Measurements from ENCODE around the gene ANO9.

ANO9 gene

DNA sequence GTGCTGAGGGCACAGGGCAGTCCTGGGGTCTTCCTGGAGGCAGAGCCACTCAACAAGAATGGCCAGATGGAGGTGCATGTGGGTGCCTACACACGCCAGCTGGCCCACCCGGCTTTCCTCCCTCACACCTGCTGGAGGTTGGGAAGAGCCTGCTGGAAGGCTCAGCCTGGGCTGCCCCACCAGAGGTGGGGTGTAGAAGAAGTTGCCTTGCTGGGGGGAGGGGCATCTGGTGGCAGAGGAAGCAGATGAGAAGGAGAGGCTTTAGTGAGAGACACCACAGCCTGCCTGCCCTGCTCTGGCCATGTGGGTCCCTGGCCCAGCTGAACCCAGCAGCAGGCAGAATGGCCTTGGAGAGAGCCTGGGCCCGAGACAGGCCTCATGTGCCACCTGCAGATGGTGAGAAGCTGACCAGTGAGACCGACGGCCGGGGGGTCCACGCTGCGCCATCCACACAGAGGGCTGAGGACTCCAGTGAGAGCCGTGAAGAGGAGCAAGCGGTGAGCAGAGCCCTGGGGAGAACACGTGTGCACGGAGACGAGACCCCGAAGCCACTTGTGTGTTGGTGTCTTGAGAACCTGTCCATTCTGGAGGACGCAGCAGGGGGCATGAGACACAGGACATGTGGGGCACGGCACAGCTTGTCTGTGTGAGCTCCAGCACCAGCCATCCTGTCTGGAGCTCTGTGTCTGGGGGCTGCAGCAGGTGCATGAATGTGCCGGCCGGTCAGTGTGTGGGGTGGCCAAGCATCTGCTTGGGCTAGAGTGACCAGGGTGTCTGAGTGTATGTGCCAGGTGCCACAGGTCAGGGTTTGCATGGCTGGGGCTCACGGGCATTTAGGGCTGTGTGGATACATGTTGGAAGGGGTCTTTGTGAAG lies 69.9 kb downstream of the ANO9 start:
- DNase-seq (ENCODE audit: low spot score) = no peak
- H3K4me1 Mint-ChIP-seq (ENCODE audit: low read depth) = no peaks in the 10 kb centered on the region
- peaks cover 5% of the 10 kb centered on the region for H3K9me3 Mint-ChIP-seq
- H3K27me3 Mint-ChIP-seq (ENCODE audit: low read depth) = peaks cover 39% of the 10 kb centered on the region
- H3K4me3 Mint-ChIP-seq = no peak overlapping the region
- no peaks in the 10 kb centered on the region for H3K36me3 Mint-ChIP-seq (ENCODE audit: low read depth)
- peak overlapping the region; percentile 26 for H3K27ac Mint-ChIP-seq

DNA sequence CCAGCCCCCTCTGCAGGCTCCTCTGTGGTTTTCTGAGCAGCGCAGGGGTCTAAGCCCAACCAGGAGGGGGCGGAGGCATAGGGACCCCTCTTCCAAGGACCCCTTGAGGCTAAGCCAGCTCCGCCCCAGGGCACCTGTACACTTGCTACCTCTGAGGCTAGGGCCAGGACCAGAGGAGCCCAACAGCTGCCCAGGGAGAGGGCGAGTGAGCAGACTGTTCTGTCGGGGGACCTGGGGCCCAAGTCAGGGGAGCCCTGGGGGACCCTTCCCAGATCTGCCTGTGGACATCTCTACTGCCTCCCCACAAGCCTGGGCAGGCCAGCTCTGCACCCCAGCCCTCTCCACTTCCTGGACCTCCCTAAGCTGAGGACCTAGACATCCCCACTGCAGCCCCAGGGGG lies 70.8 kb downstream of the ANO9 start:
- DNase-seq (ENCODE audit: low spot score) = no peak
- Mint-ChIP-seq H3K27me3 (ENCODE audit: low read depth) (peaks cover 46% of the 10 kb centered on the region), H3K36me3 (ENCODE audit: low read depth) (no peaks in the 10 kb centered on the region), H3K9me3 (peaks cover 5% of the 10 kb centered on the region), H3K4me3 (no peak overlapping the region), H3K4me1 (ENCODE audit: low read depth) (no peaks in the 10 kb centered on the region), H3K27ac (no peak overlapping the region)

DNA sequence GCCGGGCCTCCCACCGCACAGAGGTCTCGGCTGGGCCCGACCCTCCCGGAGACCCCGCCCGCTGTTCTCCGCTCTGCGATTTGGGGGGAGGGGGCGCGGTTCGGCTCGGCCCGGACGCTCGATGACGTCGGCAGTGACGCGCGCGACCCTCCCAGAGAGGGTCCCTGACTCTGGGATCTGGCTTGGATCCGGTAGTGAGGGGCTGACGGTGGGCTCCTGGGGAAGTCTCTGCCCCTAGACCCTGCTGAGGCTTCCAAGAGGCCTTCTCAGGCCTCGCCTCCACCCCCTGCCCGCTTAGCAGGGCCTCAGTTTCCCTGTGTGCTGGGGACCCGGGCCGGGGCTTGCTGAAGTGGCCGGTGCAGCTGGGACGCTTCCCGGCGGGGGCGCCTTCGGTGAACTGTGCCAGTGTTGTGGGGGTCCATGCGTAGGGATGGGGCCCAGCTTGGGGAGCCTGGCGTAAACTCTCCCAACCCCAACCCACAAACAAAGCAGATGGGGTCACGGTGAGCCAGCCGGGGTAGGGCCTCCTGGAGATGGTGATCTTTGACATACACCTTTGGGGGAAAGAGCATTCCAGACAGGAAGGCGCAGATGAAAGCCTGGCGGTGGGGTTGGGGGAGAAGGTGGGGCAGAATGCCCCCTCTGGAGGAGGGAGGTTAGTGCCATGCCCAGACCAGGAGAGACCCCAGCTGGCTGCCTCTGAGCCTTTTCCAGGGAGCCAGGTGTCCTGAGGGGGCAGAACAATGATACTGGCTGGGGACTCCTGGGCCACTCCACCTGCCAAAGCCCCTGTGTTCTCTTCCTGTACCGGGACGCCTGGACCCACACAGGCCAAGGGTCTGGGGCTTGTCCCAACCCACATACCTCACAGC lies 71.5 kb downstream of the ANO9 start:
- H3K27me3 Mint-ChIP-seq (ENCODE audit: low read depth) = peaks cover 48% of the 10 kb centered on the region
- DNase-seq (ENCODE audit: low spot score) = no peak
- no peaks in the 10 kb centered on the region for H3K4me1 Mint-ChIP-seq (ENCODE audit: low read depth)
- peaks cover 5% of the 10 kb centered on the region for H3K9me3 Mint-ChIP-seq
- H3K4me3 Mint-ChIP-seq = peak overlapping the region; percentile 67
- no peaks in the 10 kb centered on the region for H3K36me3 Mint-ChIP-seq (ENCODE audit: low read depth)
- no peak overlapping the region for H3K27ac Mint-ChIP-seq

GRCh38 chr11:369336-370018 lies 72.3 kb downstream of the ANO9 start, which contains the start of gene B4GALNT4:
TSS of gene B4GALNT4 (plus strand) at chr11:369499. CDS start at chr11:369804, 305 bp downstream.
- no peak within 1 kb of the TSS for H3K27ac Mint-ChIP-seq
- H3K4me3 Mint-ChIP-seq = peak within 1 kb of the TSS; percentile 83
- H3K4me1 Mint-ChIP-seq (ENCODE audit: low read depth) = no peaks in the 10 kb centered on the region
- H3K9me3 Mint-ChIP-seq = peaks cover 5% of the 10 kb centered on the region
- DNase-seq (ENCODE audit: low spot score) = no peak
- H3K27me3 Mint-ChIP-seq (ENCODE audit: low read depth) = peaks cover 48% of the 10 kb centered on the region
- no peaks in the 10 kb centered on the region for H3K36me3 Mint-ChIP-seq (ENCODE audit: low read depth)

GRCh38 chr11:368414-369335 lies 73.1 kb downstream of the ANO9 start:
- Mint-ChIP-seq H3K27ac (no peak overlapping the region), H3K36me3 (ENCODE audit: low read depth) (no peaks in the 10 kb centered on the region), H3K4me1 (ENCODE audit: low read depth) (no peaks in the 10 kb centered on the region), H3K4me3 (peak overlapping the region; percentile 83), H3K9me3 (no peaks in the 10 kb centered on the region), H3K27me3 (ENCODE audit: low read depth) (peaks cover 48% of the 10 kb centered on the region)
- no peak for DNase-seq (ENCODE audit: low spot score)

DNA sequence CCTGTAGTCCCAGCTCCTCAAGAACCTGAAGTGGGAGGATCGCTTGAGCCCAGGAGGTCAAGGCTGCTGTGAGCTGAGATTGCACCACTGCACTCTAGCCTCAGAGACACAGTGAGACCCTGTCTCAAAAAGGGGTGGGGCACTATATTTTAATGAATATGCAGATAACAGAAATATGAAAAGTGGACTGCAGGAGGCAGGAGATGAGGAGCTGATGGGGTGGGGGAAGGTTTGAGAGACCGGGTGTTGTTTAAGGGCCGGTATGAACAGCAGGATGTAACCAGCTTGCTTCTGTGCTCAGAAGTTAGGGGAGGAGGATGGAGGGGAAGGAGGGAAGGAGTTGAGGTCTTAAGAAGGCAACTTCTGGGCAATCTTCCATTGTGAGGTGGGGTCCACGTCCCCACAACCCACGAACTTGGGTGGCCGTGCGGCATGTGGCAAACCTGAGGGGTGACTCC lies 73.8 kb downstream of the ANO9 start:
- H3K9me3 Mint-ChIP-seq = no peaks in the 10 kb centered on the region
- peak overlapping the region; percentile 4 for H3K27ac Mint-ChIP-seq
- DNase-seq (ENCODE audit: low spot score) = no peak
- H3K27me3 Mint-ChIP-seq (ENCODE audit: low read depth) = peaks cover 48% of the 10 kb centered on the region
- peak overlapping the region; percentile 35 for H3K4me3 Mint-ChIP-seq
- H3K36me3 Mint-ChIP-seq (ENCODE audit: low read depth) = no peaks in the 10 kb centered on the region
- no peaks in the 10 kb centered on the region for H3K4me1 Mint-ChIP-seq (ENCODE audit: low read depth)

Measured in T-helper 2 cell treated with Interferon-gamma antibody and Interleukin-4, amounts not matched to agents 5 μg/mL and 100 μg/mL, for 36 hours (primary cell).